ENCODE measurements around the gene RGS3.
A peak's percentile ranks its signal among the peaks of the same experiment; 100 is the strongest.

Gene RGS3

GRCh38 chr9:113590991-113591898 lies 127.7 kb downstream of the RGS3 start:
- DNase-seq: peak; percentile 66

GRCh38 chr9:113591899-113592625 lies 128.5 kb downstream of the RGS3 start:
- DNase-seq: no peak

- DNase-seq: no peak
Measured at GRCh38 chr9:113592876-113593575, 129.5 kb downstream of the RGS3 start.

GRCh38 chr9:113593682-113594281 lies 130.3 kb downstream of the RGS3 start:
- DNase-seq: peak; percentile 59

DNA sequence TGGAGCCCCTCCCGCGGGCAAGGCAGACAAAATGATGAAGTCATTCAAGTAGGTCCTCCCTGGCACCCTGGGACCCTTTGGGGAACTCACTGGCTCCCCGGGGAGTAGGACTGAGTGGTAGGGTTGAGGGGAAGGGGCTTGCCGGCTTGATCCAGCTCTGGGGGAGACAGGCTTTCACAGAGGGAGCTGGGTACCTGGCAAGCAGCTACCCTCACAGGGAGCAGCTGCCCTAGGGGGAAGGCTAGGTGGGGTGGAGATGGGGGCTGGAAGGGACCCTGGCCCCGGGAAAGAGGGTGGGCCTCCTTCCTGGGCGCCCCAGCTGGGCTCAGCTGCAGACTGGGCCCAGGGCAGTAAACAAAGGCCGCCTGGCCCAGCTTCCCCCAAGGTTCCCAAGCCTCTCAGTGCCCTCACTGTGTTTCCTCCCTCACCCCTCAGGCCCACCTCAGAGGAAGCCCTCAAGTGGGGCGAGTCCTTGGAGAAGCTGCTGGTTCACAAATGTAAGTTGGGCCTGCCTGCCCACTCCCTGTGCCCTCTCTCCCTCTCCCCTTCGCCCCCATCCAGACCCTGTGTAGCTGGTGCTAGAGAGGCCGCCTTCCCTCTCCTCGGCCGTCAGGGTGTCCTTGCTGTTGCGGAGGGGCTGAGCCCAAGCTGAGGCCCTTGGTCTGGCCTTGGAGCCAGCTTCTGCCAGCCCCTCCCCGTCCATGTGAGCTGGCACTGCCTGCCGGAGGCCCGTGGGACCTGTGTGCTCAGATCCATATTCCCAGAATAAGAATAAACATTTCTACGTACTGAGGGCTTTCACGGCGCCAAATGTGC lies 131.2 kb downstream of the RGS3 start:
- no peak for DNase-seq

DNA sequence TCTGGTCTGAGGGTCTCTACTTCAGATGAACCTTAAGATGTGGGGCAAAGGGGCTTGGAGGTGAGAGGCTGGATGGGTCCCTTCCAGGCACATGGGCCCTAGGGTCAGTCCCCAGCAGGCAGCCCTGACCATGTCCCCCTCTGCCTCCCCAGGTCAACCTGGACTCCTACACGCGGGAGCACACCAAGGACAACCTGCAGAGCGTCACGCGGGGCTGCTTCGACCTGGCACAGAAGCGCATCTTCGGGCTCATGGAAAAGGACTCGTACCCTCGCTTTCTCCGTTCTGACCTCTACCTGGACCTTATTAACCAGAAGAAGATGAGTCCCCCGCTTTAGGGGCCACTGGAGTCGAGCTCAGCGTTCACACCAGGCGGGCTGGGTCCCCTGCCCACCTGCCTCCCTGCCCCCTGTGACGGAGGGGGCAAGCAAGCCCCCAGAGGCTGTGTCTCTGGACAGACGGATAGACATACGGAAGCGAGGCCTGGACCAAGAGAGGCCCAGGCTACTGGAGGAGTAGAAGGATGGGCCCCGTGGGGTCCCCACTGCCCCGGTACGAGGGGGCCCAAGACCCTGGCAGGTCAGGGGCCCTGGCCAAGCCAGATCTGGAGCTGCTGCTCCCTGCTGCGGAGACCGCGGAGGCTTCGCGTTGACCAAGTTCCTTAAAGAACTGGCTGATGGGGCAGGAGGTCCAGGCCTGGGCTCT lies 133.2 kb downstream of the RGS3 start:
- no peak for DNase-seq

DNA sequence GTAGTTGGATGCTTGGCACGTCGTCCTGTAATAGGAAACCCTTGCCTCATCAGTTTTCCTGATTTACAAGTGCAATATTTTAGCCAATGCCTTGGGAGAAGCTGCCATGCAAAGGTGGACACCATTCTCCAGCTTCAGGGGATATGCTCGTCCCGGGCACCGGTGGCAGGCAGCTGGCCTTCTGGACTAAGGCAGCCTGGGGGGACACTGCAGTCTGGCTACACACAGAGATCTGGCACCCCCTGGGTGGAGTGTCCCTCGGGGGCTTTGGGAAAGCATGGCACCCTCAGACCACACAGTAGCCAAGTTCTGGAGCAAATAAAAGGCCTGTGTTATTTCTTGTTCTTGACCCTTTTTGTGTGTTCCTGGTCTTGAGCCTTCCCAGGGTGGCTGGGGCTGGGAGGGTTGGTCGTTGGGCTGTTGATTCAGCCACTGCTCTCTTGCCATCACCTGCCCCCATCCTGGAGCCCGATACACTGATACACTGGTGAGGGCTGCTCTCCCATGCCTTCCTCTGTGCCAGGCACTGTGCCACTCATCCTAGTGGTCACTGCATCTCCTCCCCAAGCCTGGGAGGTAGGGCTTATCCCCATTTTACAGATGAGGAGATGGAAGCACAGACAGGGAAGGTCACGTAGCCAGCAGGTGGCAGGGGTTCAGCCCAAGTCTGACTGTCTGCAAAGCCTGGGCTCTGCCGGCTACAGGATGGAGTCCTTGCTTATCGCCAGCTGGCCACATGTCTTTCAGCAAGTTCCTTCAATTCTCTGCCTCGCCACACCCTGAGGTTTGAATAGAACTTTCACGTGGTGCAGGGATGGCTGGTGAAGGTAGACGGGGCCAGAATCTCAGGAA lies 134.1 kb downstream of the RGS3 start:
- no peak for DNase-seq

GRCh38 chr9:113598451-113598850 lies 134.9 kb downstream of the RGS3 start:
- no peak for DNase-seq

DNA sequence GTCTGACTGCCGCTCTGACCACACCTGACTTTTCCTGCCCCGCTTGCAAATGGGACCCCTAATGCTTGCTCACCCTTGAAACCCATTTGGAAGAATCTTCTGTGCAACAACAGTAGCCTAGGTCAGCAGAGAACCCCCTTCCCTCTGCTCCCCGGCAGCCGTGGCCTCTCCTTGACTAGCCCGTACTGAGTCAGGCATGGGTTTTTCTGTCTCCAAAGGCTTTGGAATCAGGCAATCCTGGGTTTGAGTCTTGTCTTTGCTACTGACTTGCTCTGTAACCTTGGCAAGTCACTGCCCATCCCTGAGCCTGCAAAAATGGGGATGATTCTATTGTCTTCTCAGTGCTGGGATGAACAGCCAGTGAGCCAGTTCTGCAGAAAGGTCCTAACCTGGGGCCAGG lies 135.4 kb downstream of the RGS3 start:
- DNase-seq: no peak

DNA sequence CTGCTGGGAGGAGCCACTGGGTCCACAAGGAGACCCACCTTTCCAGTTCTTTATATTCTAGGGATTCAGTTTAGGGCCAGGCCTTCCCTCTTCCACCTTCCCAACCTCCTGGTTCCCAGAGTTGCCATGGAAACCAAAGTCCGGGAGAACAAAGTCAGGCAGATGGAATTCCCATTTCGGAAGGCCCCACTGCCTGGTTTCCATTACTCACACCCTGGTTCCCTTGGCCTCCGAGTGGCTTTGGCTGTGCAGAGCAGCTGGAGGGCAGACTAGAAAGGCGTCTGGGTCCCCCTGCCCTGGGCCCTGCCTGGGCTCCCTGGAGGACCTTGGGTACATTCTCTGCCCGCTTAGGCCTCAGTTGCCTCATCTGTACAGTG lies 136.1 kb downstream of the RGS3 start:
- no peak for DNase-seq

DNA sequence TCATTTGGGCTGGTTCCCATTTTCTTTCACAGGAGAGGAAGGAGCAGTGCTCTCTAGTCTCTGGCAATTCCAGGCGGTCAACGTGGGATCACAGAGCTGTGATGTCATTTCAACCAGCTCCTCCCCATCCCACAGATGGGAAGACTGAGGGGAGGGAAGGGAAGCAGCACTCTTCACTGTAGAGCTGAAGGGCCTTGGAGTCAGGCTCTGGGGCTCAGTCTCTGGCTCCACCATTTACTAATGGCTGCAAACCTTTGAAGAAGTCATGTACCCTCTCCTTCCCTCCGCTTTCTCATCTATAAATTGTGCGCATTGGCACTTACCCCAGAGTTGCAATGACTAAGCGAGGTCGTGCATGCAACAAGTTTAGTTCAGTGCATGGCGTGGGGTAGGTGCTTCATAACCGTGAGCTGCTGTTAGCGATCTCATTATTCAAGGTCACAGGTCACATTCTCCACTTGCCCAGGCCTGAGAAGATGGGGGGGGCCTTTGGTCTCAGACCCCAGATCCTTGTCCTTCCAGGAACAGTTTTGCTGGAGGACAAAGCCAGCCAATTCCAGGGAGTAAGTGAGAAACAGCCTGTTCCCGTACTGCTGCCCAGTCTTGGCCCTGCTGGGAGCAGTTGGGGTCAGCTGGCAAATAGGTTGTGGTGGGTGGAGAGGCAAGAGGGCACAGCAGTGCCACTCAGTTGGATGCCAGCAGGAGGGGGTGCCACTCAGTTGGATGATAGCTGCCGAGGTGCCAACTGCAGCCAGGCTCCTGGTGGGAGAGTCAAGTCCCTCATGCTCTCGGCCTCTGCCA lies 136.7 kb downstream of the RGS3 start:
- DNase-seq: no peak

GRCh38 chr9:113600871-113601614 lies 137.5 kb downstream of the RGS3 start:
- no peak for DNase-seq

DNA sequence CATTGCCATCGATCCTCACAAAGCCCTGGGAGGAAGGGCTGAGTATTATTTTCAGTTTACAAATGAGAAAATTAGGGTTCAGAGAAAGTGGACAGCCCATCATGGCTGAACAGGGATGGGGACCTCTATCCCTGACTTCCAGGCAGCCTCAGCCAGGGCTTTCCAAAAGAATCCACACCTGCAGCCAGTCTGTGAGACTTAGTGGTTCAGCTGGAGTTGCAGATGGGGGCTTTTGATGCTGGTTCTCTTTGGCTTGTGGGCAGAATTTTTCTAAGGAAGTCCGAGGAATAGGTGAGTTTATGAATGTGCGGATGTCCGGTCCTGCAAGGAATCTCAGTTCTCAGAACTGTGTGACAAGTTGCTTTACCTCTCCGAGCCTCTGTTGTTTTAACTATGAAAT lies 138.1 kb downstream of the RGS3 start:
- no peak for DNase-seq

GRCh38 chr9:113602126-113603047 lies 138.9 kb downstream of the RGS3 start:
- peak; percentile 72 for DNase-seq

- no peak for DNase-seq
Measured at GRCh38 chr9:113603048-113603375, 139.5 kb downstream of the RGS3 start.

DNA sequence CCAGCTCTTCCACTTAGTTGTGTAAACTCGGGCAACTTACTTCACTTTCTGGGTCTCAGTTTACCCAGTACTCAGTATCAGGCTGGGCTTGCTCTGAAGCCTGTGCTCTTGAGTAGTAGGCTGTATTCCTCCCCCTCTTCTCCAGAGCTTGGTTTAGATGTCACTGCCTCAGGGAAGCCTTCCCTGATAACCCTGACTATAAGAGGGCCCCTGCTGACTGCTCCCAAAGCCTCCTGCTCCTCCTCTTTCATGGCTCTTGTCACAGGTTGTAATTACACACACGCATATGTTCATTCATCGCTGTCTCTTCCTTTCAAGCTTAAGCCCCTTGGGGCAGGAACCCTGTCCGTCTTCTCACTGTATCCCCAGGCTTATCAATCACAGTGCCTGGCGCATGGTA lies 140.2 kb downstream of the RGS3 start:
- DNase-seq: no peak

GRCh38 chr9:113604393-113604792 lies 140.9 kb downstream of the RGS3 start:
- no peak for DNase-seq

- no peak for DNase-seq
Measured at GRCh38 chr9:113606510-113606909, 143.0 kb downstream of the RGS3 start.

Measured in MV-4-11 (cell line).